Measurements from ENCODE around the gene KCTD21. TPM values are rescaled to one million over a fixed set of nuclear protein-coding genes. Genes with fewer than 3 reads are reported as not detected.

The KCTD21 gene
- total and polyA plus RNA-seq, 10 of the 15 experiments (the other 5 are each of a cell fraction or from before 2014, with no cell fraction given), result 0.63 to 5.4 (median 3.6) TPM

GRCh38 chr11:78231962-78232501 is 43.6 kb upstream of the KCTD21 start:
- H3K27me3 ChIP-seq (replicated peaks in 1 of 2; ENCODE audit: control insufficient read depth in 2 of 2, insufficient read depth in 2 of 2, low read length in 1 of 2), result no peaks in the 10 kb centered on the region
- no peak overlapping the region for H2AFZ ChIP-seq (ENCODE audit: control insufficient read depth, low read depth, low read length)
- intact Hi-C loops (cut with micrococcal nuclease; ENCODE audit: unreplicated experiment) (no loop called here), in situ Hi-C loops (cut with MboI) (no loop called here)
- FAIRE-seq (no peak), DNase-seq (ENCODE audit: low read depth, low spot score) (no peak), ATAC-seq (no peak)
- SMC1A ChIA-PET (ENCODE audit: uncharacterized antibody, unreplicated experiment), result interaction anchor here (1.0 to 1.3 kb wide), 3 partner anchors 20 to 333 kb away, joined by 3 to 5 read pairs (median 3); no protein-coding TSS in a partner anchor
- H3K27ac ChIP-seq (ENCODE audit: control insufficient read depth, insufficient read depth), result no peak overlapping the region
- H3K4me1 ChIP-seq (ENCODE audit: control insufficient read depth, insufficient read depth, low read length), result peaks cover 16% of the 10 kb centered on the region
- H3K36me3 ChIP-seq (ENCODE audit: control insufficient read depth in 2 of 2, insufficient read depth in 2 of 2, low read length in 1 of 2), result no peaks in the 10 kb centered on the region
- H3K9ac ChIP-seq (ENCODE audit: control insufficient read depth, insufficient read depth, low read length), result no peak overlapping the region
- H3K4me2 ChIP-seq (ENCODE audit: control insufficient read depth, insufficient read depth), result no peak overlapping the region
- POLR2A ChIA-PET, result no interaction called here
- no peak overlapping the region for H3K4me3 ChIP-seq
- TF ChIP-seq ZBED1 (IDR thresholded peaks at IDR 0.05; ENCODE audit: borderline replicate concordance), result peak; percentile 28; the same call in 1 of the 2 replicates
- peak; percentile 45; the same call in 1 of the 2 replicates for TF ChIP-seq NFIC (IDR thresholded peaks at IDR 0.05; ENCODE audit: low read depth, low read length)
- TF ChIP-seq MEF2A (IDR thresholded peaks at IDR 0.05; ENCODE audit: insufficient read depth, low read depth, low read length), result 0 out of 2 replicates have a peak, but pooled peaks have one; percentile 17
- no peak for TF ChIP-seq BHLHE40 (IDR thresholded peaks at IDR 0.05; ENCODE audit: borderline replicate concordance in 1 of 2, low read depth in 2 of 2, low read length in 1 of 2)
- no peak for TF ChIP-seq ZNF687 (IDR thresholded peaks at IDR 0.05)
- TF ChIP-seq PKNOX1 (IDR thresholded peaks at IDR 0.05), result peak; percentile 75
- no TSS peak for BruUV-seq (replicated peaks)
- CTCF ChIA-PET, result interaction anchor here (1.6 kb wide), 1 partner anchor 332 kb away, joined by 7 read pairs; no protein-coding TSS in a partner anchor
- H4K20me1 ChIP-seq (ENCODE audit: control insufficient read depth, insufficient read depth), result no peaks in the 10 kb centered on the region
- H3K79me2 ChIP-seq (ENCODE audit: control insufficient read depth, insufficient read depth, low read length), result no peaks in the 10 kb centered on the region
- RAD21 ChIA-PET (ENCODE audit: unreplicated experiment), result interaction anchor here (1.0 kb wide), 1 partner anchor 333 kb away, joined by 3 read pairs; no protein-coding TSS in a partner anchor
- H3K9me3 ChIP-seq (replicated peaks; ENCODE audit: control insufficient read depth, insufficient read depth, low read length), result no peaks in the 10 kb centered on the region

Measured in GM12878 (cell line).